Left lung (tissue), 10 donors: Measurements from ENCODE around the gene CPT1B. TPM values are rescaled to one million over a fixed set of nuclear protein-coding genes. Genes with fewer than 3 reads are reported as not detected.
"Not testable (repeated sequence)": the region's sequence is repeated elsewhere in the genome, so short reads cannot be mapped to it uniquely, and the experiment has no call there.

ENCODE experiments used
- ATAC-seq: fragments of 200-7000 bp; cut with Tn5 transposase; one replicate; pipeline ENCODE4 v1.9.1; 2020; ENCODE audit warnings: moderate library complexity
- DNase-seq, 4 donors: peaks; one replicate each; pipeline ENCODE4 v3.0.0-alpha.2; 2013 to 2020
- H3K27ac ChIP-seq, 2 donors: fragments of 200-600 bp; sonication (generic) in 1 of 2; one replicate each; pipeline versions ENCODE4 v1.5.0 to v1.8.0; 2020 to 2021
- H3K27me3 ChIP-seq, 2 donors: fragments of 200-600 bp; sonication (generic) in 1 of 2; one replicate each; pipeline versions ENCODE4 v1.5.0 to v1.8.0; 2020 to 2021
- H3K36me3 ChIP-seq, 2 donors: fragments of 200-600 bp; sonication (generic) in 1 of 2; one replicate each; pipeline versions ENCODE4 v1.5.0 to v1.8.0; 2020 to 2021
- H3K4me1 ChIP-seq, 2 donors: fragments of 200-600 bp; one replicate each; pipeline ENCODE4 v1.8.0; 2021
- H3K4me3 ChIP-seq, 2 donors: fragments of 200-600 bp; sonication (generic) in 1 of 2; one replicate each; pipeline versions ENCODE4 v1.5.0 to v1.8.0; 2020 to 2021; ENCODE audit warnings: mild to moderate bottlenecking in 1 of 2
- H3K9me3 ChIP-seq, 2 donors: fragments of 200-600 bp; sonication (generic) in 1 of 2; one replicate each; pipeline versions ENCODE4 v1.5.0 to v1.8.0; 2020 to 2021
- intact Hi-C, 2 donors: fragments of 100-400 bp; cut with DNase I; formaldehyde crosslinking; loops; one replicate each; pipeline versions ENCODE4 v1.11.2 to v1.14.2; 2022
- polyA plus RNA-seq, 6 donors: library from polyadenylated mRNA; unstranded; fragments of 120-200 nt; gene quantifications; one replicate each; pipeline ENCODE4 v1.2.1, GENCODE V29; 2013; ENCODE audit not compliant: insufficient read length in 6 of 6
- total RNA-seq, 2 donors: library from RNA; stranded (reverse); fragmentation: NEBNext Ultra II Directional; extraction: Animal tissue kit (Norgen Biotek cat#: 25700); gene quantifications; one replicate each; pipeline ENCODE4 v1.2.1, GENCODE V29; 2021
- TF ChIP-seq, protein P1 (sequence below), 2 donors: fragments of 200-600 bp; sonication (generic) in 1 of 2; IDR thresholded peaks; one replicate each; pipeline versions ENCODE4 v1.5.0 to v1.8.0; 2021; ENCODE audit warnings: antibody characterized with exemption in 2 of 2
- donor health status: DM: no; HTN: yes; CAD: no.
- donor health status: DM: no; HTN: no; CAD: no.

The CPT1B gene
- total and polyA plus RNA-seq, 8 donors, result 9.8 to 20.0 (median 13.4) TPM

DNA sequence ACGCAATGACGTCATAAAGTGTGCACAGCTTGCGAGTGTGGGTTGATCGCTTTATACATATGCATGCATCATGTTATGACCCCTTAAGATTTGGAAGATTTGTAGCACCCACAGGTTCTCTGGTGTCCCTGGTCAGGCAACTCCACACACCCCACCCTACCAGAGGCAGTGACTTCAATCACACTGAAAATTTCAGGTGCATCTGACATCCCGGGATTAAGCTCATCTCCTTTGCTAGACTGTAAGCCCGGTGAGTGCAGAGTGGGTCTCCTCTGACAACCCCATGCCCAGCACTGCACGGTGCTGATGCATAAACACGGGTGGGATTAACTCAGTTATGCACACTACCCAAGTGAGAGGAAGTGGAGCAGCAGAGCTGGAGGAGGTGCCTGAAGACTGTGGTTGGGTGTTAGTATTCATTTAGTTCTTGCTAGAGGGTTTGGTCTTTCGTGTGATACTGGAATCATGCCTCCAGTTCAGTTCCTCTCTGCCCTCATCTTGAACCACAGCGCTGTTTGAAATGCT is 43.2 kb upstream of the CPT1B start:
- peak; percentile 36 for ATAC-seq
- DNase-seq, result peak in 1 of 4 donors; percentile 13
- no peaks in the 10 kb centered on the region for H3K9me3 ChIP-seq
- H3K36me3 ChIP-seq, result peaks cover 0 to 18% of the 10 kb centered on the region in 2 donors
- H3K27me3 ChIP-seq, result no peaks in the 10 kb centered on the region
- H3K27ac ChIP-seq, result peak overlapping the region in 1 of 2 donors; percentile 43
- intact Hi-C loops, result no loop called here
- H3K4me1 ChIP-seq, result peaks cover 10 to 45% of the 10 kb centered on the region in 2 donors
- no peak overlapping the region for H3K4me3 ChIP-seq
- TF ChIP-seq, protein P1, sequence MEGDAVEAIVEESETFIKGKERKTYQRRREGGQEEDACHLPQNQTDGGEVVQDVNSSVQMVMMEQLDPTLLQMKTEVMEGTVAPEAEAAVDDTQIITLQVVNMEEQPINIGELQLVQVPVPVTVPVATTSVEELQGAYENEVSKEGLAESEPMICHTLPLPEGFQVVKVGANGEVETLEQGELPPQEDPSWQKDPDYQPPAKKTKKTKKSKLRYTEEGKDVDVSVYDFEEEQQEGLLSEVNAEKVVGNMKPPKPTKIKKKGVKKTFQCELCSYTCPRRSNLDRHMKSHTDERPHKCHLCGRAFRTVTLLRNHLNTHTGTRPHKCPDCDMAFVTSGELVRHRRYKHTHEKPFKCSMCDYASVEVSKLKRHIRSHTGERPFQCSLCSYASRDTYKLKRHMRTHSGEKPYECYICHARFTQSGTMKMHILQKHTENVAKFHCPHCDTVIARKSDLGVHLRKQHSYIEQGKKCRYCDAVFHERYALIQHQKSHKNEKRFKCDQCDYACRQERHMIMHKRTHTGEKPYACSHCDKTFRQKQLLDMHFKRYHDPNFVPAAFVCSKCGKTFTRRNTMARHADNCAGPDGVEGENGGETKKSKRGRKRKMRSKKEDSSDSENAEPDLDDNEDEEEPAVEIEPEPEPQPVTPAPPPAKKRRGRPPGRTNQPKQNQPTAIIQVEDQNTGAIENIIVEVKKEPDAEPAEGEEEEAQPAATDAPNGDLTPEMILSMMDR (IDR thresholded peaks at IDR 0.05), result no peak

DNA sequence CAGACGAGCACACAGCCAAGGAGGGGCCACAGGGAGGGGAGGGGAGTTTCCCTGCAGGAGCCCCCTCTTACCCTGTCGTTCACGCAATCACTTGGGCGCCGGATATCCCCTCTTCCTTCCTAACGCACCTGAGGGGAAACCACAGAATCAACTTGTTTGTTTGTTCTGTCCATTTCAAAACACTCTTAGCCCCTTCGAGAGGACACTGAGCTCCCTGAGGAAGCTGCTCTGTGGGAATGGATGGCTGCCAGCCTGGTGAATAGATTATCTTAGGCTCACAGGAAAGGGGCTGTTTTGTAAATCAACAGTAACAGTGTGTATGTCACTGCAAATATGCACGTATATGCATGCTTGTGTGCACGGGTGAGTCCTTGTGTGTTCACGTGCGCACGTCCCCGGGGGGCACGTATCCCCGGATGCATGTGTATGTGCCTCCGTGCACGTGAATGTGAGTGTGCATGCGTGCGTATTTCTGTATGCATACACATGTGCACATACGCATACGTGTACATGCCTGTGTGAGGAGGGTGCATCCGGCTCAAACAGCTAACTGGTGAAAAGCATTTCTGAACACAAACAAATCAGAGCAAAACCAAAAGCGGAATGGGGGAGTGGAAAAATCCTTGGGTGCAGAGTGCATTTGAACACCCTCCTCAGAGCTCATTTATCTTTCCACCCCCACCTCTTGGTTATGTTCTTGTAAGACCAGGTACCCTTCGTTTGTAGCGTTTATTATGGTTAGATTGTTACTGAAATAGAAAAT is 42.5 kb upstream of the CPT1B start:
- peak; percentile 7 for ATAC-seq
- peak overlapping the region in 1 of 2 donors; percentile 19 for H3K4me3 ChIP-seq

DNA sequence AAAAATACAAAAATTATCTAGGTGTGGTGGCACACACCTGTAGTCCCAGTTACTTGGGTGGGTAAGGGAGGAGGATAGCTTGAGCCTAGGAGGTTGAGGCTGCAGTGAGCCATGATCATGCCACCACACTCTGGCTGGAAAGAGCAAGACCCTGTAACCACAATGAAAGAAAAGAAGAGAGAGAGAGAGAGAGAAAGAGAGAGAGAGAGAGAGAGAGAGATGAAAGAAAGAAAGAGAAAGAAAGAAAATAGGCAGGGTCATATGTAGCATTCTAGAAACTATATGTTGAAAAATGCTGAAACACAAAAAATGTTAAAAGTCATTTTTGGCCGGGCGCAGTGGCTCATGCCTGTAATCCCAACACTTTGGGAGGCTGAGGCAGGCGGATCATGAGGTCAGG is 36.1 kb upstream of the CPT1B start:
- H3K9me3 ChIP-seq, intact Hi-C loops, H3K36me3 ChIP-seq, DNase-seq, H3K4me3 ChIP-seq, H3K27ac ChIP-seq, ATAC-seq: not testable (repeated sequence)
- Histone ChIP-seq H3K4me1 (peaks cover 3 to 11% of the 10 kb centered on the region in 2 donors), H3K27me3 (peaks cover 0 to 37% of the 10 kb centered on the region in 2 donors)

More for the DNA sequence above, 42.5 kb upstream of the CPT1B start:
- Histone ChIP-seq H3K36me3 (peaks cover 0 to 15% of the 10 kb centered on the region in 2 donors), H3K4me1 (peaks cover 10 to 39% of the 10 kb centered on the region in 2 donors), H3K27me3 (no peaks in the 10 kb centered on the region), H3K27ac (peak overlapping the region in 1 of 2 donors; percentile 43), H3K9me3 (no peaks in the 10 kb centered on the region)
- DNase-seq, result peak in 3 of 4 donors; percentile 41 to 82 (median 75)
- intact Hi-C loops, result no loop called here
- TF ChIP-seq, protein P1 (IDR thresholded peaks at IDR 0.05), result peak in 1 of 2 donors; percentile 89

DNA sequence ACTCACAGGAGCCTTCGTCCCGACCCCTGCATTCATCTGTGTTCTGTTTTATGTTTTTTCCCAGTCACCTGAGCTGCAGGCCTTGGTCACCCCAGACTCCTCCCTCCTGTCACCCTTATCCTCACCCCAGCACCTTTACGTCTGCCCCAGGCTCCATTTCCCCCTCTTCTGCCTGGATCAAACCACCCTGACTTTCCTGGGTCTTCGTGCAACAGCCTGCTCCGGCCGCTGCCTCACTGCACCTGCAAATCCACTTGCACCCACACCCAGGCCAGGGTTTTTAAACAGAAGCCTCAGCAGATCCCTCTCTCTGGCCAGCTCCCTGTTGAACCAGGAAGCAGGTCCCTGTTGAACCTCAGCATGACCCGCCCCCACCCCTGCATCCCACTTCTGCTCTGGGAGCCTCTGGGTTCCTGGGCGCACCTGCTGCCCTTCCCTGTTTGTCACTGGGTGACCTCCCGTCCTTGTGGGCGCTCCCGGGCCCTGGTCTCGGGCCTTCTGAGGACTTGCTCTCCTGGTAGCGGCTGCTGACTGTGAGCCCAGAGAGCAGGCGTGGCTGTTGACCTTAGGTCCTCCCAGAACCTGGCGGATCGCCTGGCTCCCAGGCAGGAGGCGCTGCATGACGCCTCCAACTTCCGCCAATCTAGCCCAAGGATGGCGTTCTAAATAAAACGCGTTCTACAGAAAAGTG is 35.2 kb upstream of the CPT1B start:
- no peaks in the 10 kb centered on the region for H3K9me3 ChIP-seq
- DNase-seq (peak in 2 of 4 donors; percentile 83 to 90), ATAC-seq (peak; percentile 97)
- H3K36me3 ChIP-seq, result no peaks in the 10 kb centered on the region
- H3K27me3 ChIP-seq, result peaks cover 0 to 44% of the 10 kb centered on the region in 2 donors
- H3K4me1 ChIP-seq, result peaks cover 3 to 11% of the 10 kb centered on the region in 2 donors
- peak overlapping the region in 1 of 2 donors; percentile 39 for H3K27ac ChIP-seq
- no peak overlapping the region for H3K4me3 ChIP-seq
- TF ChIP-seq, protein P1 (IDR thresholded peaks at IDR 0.05), result no peak
- intact Hi-C loops, result no loop called here

DNA sequence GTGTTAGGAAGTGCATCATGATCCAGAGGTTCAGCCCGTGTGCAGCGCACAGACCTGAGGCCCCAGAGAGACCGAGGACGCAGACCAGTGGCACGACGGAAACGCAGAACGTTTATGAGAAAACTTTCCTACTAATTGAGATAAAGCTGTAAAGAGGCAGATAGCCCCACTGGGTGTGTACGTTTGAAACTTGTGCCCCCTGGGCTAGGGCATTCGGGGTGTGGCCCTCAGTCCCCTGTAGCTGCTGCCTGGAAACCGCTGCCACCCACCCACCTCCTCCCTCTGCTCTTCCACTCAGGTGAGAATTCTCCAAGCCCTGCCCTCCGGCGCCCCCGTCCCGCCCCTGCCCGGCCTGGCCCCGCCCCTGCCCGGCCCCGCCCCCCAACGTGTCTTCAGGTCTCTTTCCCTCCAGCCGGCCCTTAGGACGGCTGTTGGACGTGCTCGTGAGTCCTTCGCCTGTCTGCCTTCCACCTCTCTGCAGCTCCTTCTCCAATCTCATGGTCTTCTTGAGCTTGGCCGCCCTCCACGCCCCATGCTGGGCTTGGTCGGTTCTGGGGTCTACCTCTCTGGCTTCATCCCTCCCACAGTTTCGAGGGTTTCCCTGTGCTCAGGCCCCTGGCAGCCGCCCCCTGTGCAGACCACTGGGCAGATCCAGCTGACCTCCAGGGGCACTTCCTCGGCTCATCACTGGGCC is 34.4 kb upstream of the CPT1B start:
- Histone ChIP-seq H3K4me3 (no peak overlapping the region), H3K9me3 (no peaks in the 10 kb centered on the region)

More for the DNA sequence above, 34.4 kb upstream of the CPT1B start:
- intact Hi-C loops, result no loop called here
- DNase-seq (peak in 1 of 4 donors; percentile 81), ATAC-seq (peak; percentile 75)
- Histone ChIP-seq H3K27ac (no peak overlapping the region), H3K36me3 (no peaks in the 10 kb centered on the region), H3K4me1 (peaks cover 3 to 11% of the 10 kb centered on the region in 2 donors), H3K27me3 (peaks cover 0 to 47% of the 10 kb centered on the region in 2 donors)
- TF ChIP-seq, protein P1 (IDR thresholded peaks at IDR 0.05), result no peak
